Stimulated activated CD4-positive, alpha-beta T cell treated with anti-CD3 and anti-CD28 coated beads, TNF-alpha, amount 100 ng/mL, for 4 hours (primary cell): ENCODE measurements around the gene TRPM6.

Experiments
- DNase-seq, 3 experiments: peaks; one replicate each; pipeline ENCODE4 v3.0.0-alpha.2; 2020; ENCODE audit warnings: low read depth in 3 of 3

The TRPM6 gene

GRCh38 chr9:74773886-74774479, 113.7 kb downstream of the TRPM6 start:
- DNase-seq: peak; percentile 39 to 53 (median 43)

DNA sequence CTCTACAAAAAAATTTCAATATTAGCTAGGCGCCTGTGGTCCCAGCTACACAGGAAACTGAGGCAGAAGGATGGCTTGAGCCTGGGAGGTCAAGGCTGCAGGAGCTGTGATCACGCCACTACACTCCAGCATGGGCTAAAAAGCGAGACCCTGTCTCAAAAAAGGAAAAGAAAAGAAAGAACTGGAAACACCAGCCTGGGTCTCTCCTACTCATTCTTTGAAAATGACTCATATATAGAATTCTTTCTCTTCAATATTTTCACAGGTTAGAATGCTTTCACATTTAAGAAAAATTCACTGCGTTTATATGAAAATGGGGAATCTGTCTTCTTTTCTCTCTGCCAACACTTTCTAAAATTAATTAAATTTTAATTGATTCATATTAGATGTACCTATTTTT, 115.6 kb downstream of the TRPM6 start:
- no peak for DNase-seq

GRCh38 chr9:74771672-74772071, 116.0 kb downstream of the TRPM6 start:
- DNase-seq: no peak

DNA sequence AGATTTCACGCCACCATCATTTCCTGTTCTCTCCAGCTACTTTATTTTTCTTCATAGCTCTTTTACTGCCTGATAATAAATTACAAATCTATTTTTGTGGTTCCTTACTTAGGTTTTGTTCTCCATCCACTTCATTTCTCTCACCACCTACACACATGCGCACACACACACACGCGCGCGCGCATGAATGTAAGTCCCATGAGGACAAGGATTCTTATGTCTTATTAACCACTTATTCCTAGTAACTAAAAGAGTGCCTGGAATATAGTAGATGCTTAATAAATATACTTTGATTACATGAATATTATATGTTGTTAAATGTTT, 116.5 kb downstream of the TRPM6 start:
- no peak for DNase-seq

GRCh38 chr9:74770508-74771261, 117.0 kb downstream of the TRPM6 start:
- peak in 1 of 3 experiments; percentile 2 for DNase-seq

DNA sequence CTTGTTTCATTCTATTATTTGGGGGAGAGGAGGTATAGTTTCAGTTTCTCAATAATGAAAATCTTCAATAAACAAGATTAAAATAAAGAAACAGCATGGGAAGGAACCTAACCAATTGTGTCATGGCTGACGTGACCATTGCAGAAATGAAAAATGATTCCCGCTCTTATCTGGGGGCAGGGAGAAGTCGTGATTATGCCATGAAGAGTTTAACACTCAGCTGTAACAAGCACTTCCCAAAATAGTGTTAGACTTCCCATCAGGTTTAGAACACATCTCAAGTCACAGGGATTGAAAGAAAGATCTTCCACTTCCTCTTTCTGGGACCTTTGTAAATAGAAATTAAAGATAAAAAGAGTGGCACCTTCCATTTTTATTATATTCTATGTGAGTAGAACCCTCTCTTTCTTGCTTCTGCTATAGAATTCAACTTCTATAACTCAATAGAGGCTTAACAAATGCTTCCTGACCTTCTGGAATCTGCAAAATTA, 122.2 kb downstream of the TRPM6 start:
- no peak for DNase-seq

DNA sequence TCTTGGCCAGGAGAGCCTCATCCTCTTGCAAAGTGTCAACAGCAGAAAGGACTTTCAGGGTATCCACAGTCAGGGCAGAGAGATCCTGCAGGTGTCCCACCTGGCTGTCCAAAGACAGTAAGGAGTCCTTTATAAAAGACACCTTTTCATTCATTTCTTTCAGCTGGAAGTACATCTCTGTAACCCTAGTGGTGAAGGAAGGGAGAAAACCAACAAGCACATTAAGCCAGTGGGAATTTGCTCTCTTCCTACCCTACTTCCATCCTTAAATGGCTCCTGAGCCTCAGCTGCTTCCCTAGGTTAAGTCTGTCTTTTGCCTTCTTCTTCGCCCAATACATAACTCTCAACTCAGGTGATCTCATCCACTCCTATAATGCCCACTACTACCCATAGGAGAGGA, 124.8 kb downstream of the TRPM6 start:
- DNase-seq: no peak

DNA sequence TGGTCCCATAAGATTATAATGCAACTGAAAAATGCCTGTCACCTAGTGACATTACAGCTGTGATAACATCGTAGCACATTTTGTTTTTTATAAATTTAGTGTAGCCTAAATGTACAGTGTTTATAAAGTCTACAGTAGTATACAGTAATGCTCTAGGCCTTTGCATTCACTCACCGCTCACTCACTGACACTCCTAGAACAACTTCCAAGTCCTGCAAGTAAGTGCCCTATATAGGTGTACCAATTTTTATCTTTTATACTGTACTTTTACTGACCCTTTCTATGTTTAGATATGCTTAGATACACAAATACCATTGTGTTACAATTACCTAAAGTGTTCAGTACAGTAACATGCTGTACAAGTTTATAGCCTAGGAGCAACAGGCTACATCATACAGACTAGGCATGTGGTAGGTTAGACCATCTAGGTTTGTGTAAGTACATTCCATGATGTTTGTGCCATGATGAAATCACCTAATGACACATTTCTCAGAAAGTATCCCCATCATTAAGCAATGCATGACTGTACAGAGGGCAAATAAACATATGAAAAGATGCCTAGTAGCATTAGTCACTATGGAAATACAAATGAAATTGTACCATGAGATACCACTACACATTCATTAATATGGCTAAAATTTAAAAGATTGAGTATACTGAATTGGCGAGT, 127.6 kb downstream of the TRPM6 start:
- DNase-seq: no peak

DNA sequence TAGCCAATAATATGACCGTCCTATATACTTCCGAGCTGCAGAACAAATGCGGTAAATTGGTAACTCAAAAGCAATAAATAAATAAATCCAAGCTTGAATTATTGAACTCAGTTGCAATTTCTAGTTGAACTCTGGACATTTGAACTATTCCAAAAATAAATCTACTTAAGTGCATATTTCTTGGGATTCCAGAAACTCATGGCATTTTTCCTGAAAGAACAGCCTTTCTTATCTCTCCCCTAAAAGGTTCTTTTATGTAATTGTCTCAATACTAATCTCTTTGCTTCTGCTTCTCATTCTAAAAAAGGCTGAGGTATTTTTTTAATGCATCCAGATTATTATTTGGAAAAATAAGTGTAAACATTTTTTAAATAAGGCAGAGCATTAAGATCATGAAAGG, 131.7 kb downstream of the TRPM6 start:
- DNase-seq: no peak

DNA sequence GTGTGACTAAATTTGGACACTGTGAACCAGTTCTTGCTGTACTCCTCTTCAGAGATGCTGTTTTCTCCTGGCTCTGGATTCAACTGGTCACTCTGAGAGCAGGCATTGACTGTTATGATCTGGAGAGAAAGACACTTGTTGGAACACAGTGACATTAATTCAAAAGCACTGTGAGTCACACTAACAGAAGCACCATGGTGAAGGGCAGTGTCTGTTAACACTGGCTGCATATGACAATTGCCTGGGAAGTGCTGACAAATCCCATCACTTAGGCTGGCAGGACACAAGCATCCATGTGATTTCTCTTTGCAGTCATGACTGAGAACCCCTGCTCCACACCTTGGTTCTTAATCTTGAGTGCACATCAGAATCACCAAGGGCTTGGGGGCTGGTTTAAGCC, 132.4 kb downstream of the TRPM6 start:
- DNase-seq: no peak

- DNase-seq: no peak
Observed at GRCh38 chr9:74753650-74754049, 134.1 kb downstream of the TRPM6 start.

DNA sequence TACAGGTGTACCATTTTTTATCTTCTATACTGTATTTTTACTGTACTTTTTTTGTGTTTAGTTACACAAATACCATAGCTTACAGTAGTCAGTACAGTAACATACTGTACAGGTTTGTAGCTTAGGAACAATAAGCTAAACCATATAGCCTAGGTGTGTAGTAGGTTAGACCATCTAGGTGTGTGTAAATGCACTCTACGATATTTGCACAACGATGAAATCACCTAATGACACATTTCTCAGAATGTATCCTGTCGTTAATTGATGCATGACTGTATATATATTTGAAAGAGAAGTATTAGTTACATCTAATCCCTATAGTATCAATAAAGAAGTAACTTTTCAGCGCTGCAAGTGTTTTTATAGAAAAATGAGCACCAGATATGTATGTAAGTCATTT, 138.8 kb downstream of the TRPM6 start:
- no peak for DNase-seq

- DNase-seq: no peak
Observed at GRCh38 chr9:74742792-74743730, 144.7 kb downstream of the TRPM6 start.

GRCh38 chr9:74742191-74742790, 145.4 kb downstream of the TRPM6 start:
- DNase-seq: no peak

- no peak for DNase-seq
Observed at GRCh38 chr9:74736646-74737045, 151.1 kb downstream of the TRPM6 start.

DNA sequence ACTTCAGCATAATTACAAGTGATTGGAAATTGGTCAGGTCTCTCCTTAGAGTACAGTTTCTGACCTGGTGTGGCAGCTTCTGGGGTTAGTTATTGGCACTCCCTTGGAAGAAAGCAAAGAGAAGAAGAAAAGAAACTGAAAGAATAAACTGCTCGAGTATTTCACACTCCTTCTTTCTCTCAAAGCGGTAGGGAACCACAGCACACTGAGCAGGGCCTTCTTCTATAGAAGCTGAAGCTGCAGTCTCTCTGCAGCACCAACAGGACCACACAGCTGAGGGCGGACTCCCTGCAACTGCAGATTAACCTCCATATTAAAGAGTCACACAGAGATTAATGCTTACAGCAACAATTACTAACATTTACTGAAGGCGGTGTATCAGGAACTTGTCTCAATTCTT, 152.0 kb downstream of the TRPM6 start:
- DNase-seq: no peak

GRCh38 chr9:74729136-74729695, 158.5 kb downstream of the TRPM6 start:
- no peak for DNase-seq

DNA sequence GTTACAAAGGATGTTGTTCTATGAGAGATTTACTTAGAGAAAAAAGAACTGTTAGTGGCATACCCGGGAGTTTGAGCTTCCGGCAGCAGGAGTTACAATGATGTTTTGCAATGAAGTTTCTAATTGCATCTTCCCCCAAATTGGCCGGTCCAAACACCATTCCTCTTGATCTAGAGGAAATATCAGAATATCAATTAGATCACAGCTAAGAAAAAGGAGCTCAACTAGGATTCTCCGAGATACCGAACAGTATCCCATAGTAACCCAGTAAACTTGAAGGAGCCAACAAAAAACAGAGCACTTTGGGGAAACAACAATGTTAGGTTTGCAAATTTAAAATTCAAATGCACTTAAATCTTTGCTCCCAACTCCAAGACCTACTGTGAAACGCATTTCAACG, 159.5 kb downstream of the TRPM6 start:
- no peak for DNase-seq

- no peak for DNase-seq
Observed at GRCh38 chr9:74726581-74726980, 161.1 kb downstream of the TRPM6 start.

- DNase-seq: no peak
Observed at GRCh38 chr9:74724317-74724716, 163.4 kb downstream of the TRPM6 start.
